ENCODE results near the gene EOLA1.

DNA sequence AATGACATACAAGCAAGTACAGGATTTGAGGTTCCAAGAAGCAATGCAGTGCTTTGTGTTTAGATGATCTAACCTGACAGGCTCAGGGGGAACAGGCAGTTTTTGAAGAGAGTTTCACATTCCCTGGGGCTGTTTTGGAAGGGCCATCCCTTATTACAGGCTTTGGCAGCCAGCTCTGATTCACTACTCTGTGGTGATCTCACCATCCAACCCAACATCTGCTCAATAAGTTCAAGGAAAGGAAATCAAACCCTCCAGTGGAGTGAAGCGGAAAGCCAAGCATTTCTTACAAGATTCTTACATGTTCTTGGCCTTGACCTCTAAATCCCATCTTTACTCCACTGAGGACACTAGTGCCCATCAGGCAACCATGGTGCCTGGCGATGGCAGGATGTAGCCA is 43.2 kb upstream of the EOLA1 start:
- TF ChIP-seq POLR2AphosphoS5 (IDR thresholded peaks at IDR 0.05) (no peak), POLR2A (IDR thresholded peaks at IDR 0.05) (no peak), EP300 (IDR thresholded peaks at IDR 0.05) (no peak)
- TF ChIP-seq, protein P1, sequence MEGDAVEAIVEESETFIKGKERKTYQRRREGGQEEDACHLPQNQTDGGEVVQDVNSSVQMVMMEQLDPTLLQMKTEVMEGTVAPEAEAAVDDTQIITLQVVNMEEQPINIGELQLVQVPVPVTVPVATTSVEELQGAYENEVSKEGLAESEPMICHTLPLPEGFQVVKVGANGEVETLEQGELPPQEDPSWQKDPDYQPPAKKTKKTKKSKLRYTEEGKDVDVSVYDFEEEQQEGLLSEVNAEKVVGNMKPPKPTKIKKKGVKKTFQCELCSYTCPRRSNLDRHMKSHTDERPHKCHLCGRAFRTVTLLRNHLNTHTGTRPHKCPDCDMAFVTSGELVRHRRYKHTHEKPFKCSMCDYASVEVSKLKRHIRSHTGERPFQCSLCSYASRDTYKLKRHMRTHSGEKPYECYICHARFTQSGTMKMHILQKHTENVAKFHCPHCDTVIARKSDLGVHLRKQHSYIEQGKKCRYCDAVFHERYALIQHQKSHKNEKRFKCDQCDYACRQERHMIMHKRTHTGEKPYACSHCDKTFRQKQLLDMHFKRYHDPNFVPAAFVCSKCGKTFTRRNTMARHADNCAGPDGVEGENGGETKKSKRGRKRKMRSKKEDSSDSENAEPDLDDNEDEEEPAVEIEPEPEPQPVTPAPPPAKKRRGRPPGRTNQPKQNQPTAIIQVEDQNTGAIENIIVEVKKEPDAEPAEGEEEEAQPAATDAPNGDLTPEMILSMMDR (IDR thresholded peaks at IDR 0.05): no peak

Data from suprapubic skin (tissue), 4 donors.